Thyroid gland (tissue), 4 donors: ENCODE data around the gene KIF13A. TPM values are rescaled to one million over a fixed set of nuclear protein-coding genes. Genes with fewer than 3 reads are reported as not detected.
"Not testable (repeated sequence)": the region's sequence is repeated elsewhere in the genome, so short reads cannot be mapped to it uniquely, and the experiment has no call there.

ENCODE experiments used
- DNase-seq, 2 donors: peaks; one replicate each; pipeline ENCODE4 v3.0.0-alpha.2; 2019
- H3K27ac ChIP-seq, 3 donors: fragments of 200-600 bp; sonication (generic); 1 replicate in 2 of 3; 2 replicates in 1 of 3; pipeline ENCODE4 v1.5.1; 2016 to 2019; ENCODE audit warnings: mild to moderate bottlenecking in 1 of 3, moderate library complexity in 1 of 3
- H3K27me3 ChIP-seq: fragments of 200-600 bp; sonication (generic); one replicate; pipeline ENCODE4 v1.5.1; 2019
- H3K36me3 ChIP-seq, 2 donors: fragments of 200-600 bp; sonication (generic); one replicate each; pipeline ENCODE4 v1.5.1; 2016 to 2019
- H3K4me1 ChIP-seq, 2 donors: fragments of 200-600 bp; sonication (generic); one replicate each; pipeline ENCODE4 v1.5.1; 2017 to 2019
- H3K4me3 ChIP-seq, 3 donors: fragments of 200-600 bp; sonication (generic); replicated peaks in 1 of 3; 1 replicate in 2 of 3; 2 replicates in 1 of 3; pipeline ENCODE4 v1.5.1; 2016; ENCODE audit warnings: mild to moderate bottlenecking in 1 of 3
- H3K9me3 ChIP-seq: fragments of 200-600 bp; sonication (generic); one replicate; pipeline ENCODE4 v1.5.1; 2017
- POLR2A ChIP-seq, 2 donors: fragments of 450-650 bp; IDR thresholded peaks; one replicate each; pipeline ENCODE4 v1.6.1; 2017; ENCODE audit warnings: antibody characterized with exemption in 2 of 2, mild to moderate bottlenecking in 2 of 2, moderate library complexity in 1 of 2
- WGBS, 2 donors: methylation state at CpG; one replicate each; pipeline ENCODE4 v1.1.5; 2017; 5-methylcytosine and 5-hydroxymethylcytosine counted together
- intact Hi-C: fragments of 100-400 bp; cut with DNase I; formaldehyde crosslinking; loops from one replicate; pipeline ENCODE4 v1.15.1; 2023
- total RNA-seq, 4 donors: library from RNA; depleted of rRNA; stranded (reverse); fragments of >200 nt; gene quantifications; one replicate each; pipeline ENCODE4 v1.2.3, GENCODE V29; 2016
- TF ChIP-seq, protein P1 (sequence below), 6 experiments: fragments of 200-600 bp in 3 of 6; fragments of 450-650 bp in 3 of 6; sonication (generic) in 3 of 6; IDR thresholded peaks; one replicate each; pipeline ENCODE4 v1.5.1; 2016 to 2019; ENCODE audit warnings: antibody characterized with exemption in 6 of 6, mild to moderate bottlenecking in 2 of 6, inconsistent platforms in 1 of 6, moderate library complexity in 1 of 6

Gene KIF13A
- total RNA-seq, 4 donors from 2014 or later: 40.7 to 79.8 (median 66.4) TPM

DNA sequence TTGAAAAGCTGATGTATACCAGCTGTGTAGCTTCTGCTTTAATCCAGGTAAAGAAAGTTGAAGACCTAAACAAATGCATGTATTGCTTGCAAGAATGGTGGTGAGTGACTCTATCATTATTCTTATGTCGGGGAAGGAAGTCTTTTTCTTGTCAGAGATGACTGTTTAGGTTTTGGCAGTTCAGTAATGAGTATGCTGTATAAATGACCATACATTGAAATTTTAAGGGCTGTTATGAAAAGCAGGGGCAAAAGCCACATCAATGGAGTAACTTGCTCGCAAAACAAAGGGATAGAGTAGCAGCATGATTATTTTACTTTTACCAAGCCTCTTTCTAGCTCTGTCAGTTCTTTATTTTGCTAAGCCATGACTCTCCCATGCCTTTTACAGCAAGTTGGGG is 224.8 kb downstream of the KIF13A start:
- H3K36me3 ChIP-seq: peaks cover 14 to 15% of the 10 kb centered on the region in 2 donors
- no peak overlapping the region for H3K27ac ChIP-seq
- H3K4me1 ChIP-seq: no peaks in the 10 kb centered on the region
- intact Hi-C loops: no loop called here
- 83 to 96% methylated on average over 2 of the region's 2 CpGs for WGBS, 2 donors
- TF ChIP-seq, protein P1, sequence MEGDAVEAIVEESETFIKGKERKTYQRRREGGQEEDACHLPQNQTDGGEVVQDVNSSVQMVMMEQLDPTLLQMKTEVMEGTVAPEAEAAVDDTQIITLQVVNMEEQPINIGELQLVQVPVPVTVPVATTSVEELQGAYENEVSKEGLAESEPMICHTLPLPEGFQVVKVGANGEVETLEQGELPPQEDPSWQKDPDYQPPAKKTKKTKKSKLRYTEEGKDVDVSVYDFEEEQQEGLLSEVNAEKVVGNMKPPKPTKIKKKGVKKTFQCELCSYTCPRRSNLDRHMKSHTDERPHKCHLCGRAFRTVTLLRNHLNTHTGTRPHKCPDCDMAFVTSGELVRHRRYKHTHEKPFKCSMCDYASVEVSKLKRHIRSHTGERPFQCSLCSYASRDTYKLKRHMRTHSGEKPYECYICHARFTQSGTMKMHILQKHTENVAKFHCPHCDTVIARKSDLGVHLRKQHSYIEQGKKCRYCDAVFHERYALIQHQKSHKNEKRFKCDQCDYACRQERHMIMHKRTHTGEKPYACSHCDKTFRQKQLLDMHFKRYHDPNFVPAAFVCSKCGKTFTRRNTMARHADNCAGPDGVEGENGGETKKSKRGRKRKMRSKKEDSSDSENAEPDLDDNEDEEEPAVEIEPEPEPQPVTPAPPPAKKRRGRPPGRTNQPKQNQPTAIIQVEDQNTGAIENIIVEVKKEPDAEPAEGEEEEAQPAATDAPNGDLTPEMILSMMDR (IDR thresholded peaks at IDR 0.05): no peak
- TF ChIP-seq POLR2A (IDR thresholded peaks at IDR 0.05): no peak
- DNase-seq: no peak
- H3K9me3 ChIP-seq: no peaks in the 10 kb centered on the region
- H3K27me3 ChIP-seq: no peaks in the 10 kb centered on the region
- no peak overlapping the region for H3K4me3 ChIP-seq

GRCh38 chr6:17758119-17758518 is 229.3 kb downstream of the KIF13A start:
- no peaks in the 10 kb centered on the region for H3K27me3 ChIP-seq
- peaks cover 4 to 6% of the 10 kb centered on the region in 2 donors for H3K36me3 ChIP-seq
- DNase-seq: no peak
- intact Hi-C loops: no loop called here
- 83 to 88% methylated on average over 6 of the region's 6 CpGs for WGBS, 2 donors
- no peaks in the 10 kb centered on the region for H3K4me1 ChIP-seq
- TF ChIP-seq, protein P1 (IDR thresholded peaks at IDR 0.05): no peak
- TF ChIP-seq POLR2A (IDR thresholded peaks at IDR 0.05): no peak
- H3K4me3 ChIP-seq: no peak overlapping the region
- no peaks in the 10 kb centered on the region for H3K9me3 ChIP-seq
- H3K27ac ChIP-seq: no peak overlapping the region

- 81 to 84% methylated on average over 3 of the region's 3 CpGs for WGBS, 2 donors
Observed at GRCh38 chr6:17754254-17754653, 233.2 kb downstream of the KIF13A start.

GRCh38 chr6:17745324-17745723 is 242.1 kb downstream of the KIF13A start:
- H3K4me1 ChIP-seq, DNase-seq, H3K27ac ChIP-seq, intact Hi-C loops, H3K9me3 ChIP-seq, H3K27me3 ChIP-seq, H3K36me3 ChIP-seq, H3K4me3 ChIP-seq: not testable (repeated sequence)
- WGBS, 2 donors: 99% methylated on average over 27 to 28 of the region's 35 CpGs

More at GRCh38 chr6:17754254-17754653, 233.2 kb downstream of the KIF13A start:
- intact Hi-C loops: no loop called here
- Histone ChIP-seq H3K4me3 (no peak overlapping the region), H3K9me3 (no peaks in the 10 kb centered on the region), H3K27ac (no peak overlapping the region), H3K27me3 (no peaks in the 10 kb centered on the region), H3K4me1 (no peaks in the 10 kb centered on the region), H3K36me3 (no peaks in the 10 kb centered on the region)
- TF ChIP-seq, protein P1 (IDR thresholded peaks at IDR 0.05): no peak
- no peak for TF ChIP-seq POLR2A (IDR thresholded peaks at IDR 0.05)
- no peak for DNase-seq

DNA sequence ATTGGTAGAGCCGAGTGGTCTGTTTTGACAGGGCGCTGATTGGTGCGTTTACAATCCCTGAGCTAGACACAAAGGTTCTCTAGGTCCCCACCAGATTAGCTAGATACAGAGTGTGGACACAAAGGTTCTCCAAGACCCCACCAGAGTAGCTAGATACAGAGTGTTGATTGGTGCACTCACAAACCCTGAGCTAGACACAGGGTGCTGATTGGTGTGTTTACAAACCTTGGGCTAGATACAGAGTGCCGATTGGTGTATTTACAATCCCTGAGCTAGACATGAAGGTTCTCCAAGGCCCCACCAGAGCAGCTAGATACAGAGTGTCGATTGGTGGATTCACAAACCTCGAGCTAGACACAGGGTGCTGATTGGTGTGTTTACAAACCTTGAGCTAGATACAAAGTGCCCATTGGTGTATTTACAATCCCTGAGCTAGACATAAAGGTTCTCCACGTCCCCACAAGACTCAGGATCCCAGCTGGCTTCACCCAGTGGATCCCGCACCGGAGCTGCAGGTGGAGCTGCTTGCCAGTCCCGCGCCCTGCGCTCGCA is 242.6 kb downstream of the KIF13A start:
- H3K4me1 ChIP-seq, intact Hi-C loops, DNase-seq, H3K9me3 ChIP-seq, H3K27ac ChIP-seq, H3K36me3 ChIP-seq, H3K27me3 ChIP-seq, H3K4me3 ChIP-seq: not testable (repeated sequence)
- WGBS, 2 donors: 89 to 93% methylated on average over 12 to 13 of the region's 13 CpGs

- no peaks in the 10 kb centered on the region for H3K9me3 ChIP-seq
- H3K4me1 ChIP-seq: no peaks in the 10 kb centered on the region
- WGBS, 2 donors: 57 to 60% methylated on average over 11 of the region's 11 CpGs
- no peaks in the 10 kb centered on the region for H3K36me3 ChIP-seq
- H3K4me3 ChIP-seq: no peak overlapping the region
- DNase-seq: peak; percentile 12 to 30
- H3K27me3 ChIP-seq: no peaks in the 10 kb centered on the region
- intact Hi-C loops: no loop called here
- no peak for TF ChIP-seq POLR2A (IDR thresholded peaks at IDR 0.05)
- TF ChIP-seq, protein P1 (IDR thresholded peaks at IDR 0.05): no peak
- H3K27ac ChIP-seq: no peak overlapping the region
Observed at GRCh38 chr6:17744019-17744756, 243.2 kb downstream of the KIF13A start.
